Peyer's patch (tissue), 4 donors: ENCODE data around the gene PPP6R1. TPM values are rescaled to one million over a fixed set of nuclear protein-coding genes. Genes with fewer than 3 reads are reported as not detected.

Experiments
- DNase-seq, 3 donors: peaks; one replicate each; pipeline ENCODE4 v3.0.0-alpha.2; 2017 to 2019
- H3K27ac ChIP-seq, 4 donors: fragments of 200-600 bp; sonication (generic); one replicate each; pipeline ENCODE4 v1.5.1; 2016 to 2019
- H3K27me3 ChIP-seq, 2 donors: fragments of 200-600 bp; sonication (generic); one replicate each; pipeline ENCODE4 v1.5.1; 2019
- H3K36me3 ChIP-seq, 3 donors: fragments of 200-600 bp; sonication (generic); one replicate each; pipeline ENCODE4 v1.5.1; 2016 to 2019
- H3K4me1 ChIP-seq, 4 donors: fragments of 200-600 bp; sonication (generic); one replicate each; pipeline ENCODE4 v1.5.1; 2016 to 2019
- H3K4me3 ChIP-seq, 4 donors: fragments of 200-600 bp; sonication (generic); 1 replicate in 3 of 4; 2 replicates in 1 of 4; pipeline ENCODE4 v1.5.1; 2016 to 2019; ENCODE audit warnings: mild to moderate bottlenecking in 1 of 4
- H3K9me3 ChIP-seq, 4 donors: fragments of 200-600 bp; sonication (generic); one replicate each; pipeline ENCODE4 v1.5.1; 2016 to 2019; ENCODE audit warnings: mild to moderate bottlenecking in 1 of 4
- CTCF ChIP-seq, 6 experiments: fragments of 450-650 bp in 4 of 6; fragments of 200-600 bp in 2 of 6; sonication (generic) in 1 of 6; IDR thresholded peaks; one replicate each; pipeline ENCODE4 v1.5.1; 2017 to 2019; ENCODE audit warnings: antibody characterized with exemption in 6 of 6, mild to moderate bottlenecking in 3 of 6, moderate library complexity in 1 of 6
- POLR2A ChIP-seq, 2 donors: fragments of 450-650 bp; IDR thresholded peaks; one replicate each; pipeline ENCODE4 v1.5.1; 2017; ENCODE audit warnings: antibody characterized with exemption in 2 of 2, mild to moderate bottlenecking in 2 of 2, moderate library complexity in 2 of 2
- total RNA-seq, 4 donors: library from RNA; depleted of rRNA; stranded (reverse); fragments of >200 nt; gene quantifications; one replicate each; pipeline ENCODE4 v1.1.0, GENCODE V29; 2016

PPP6R1 gene
- total RNA-seq, 4 donors from 2014 or later = 71.2 to 123 (median 94.8) TPM

GRCh38 chr19:55265723-55266386 lies 7.0 kb upstream of the PPP6R1 start:
- DNase-seq = no peak
- H3K27me3 ChIP-seq = no peaks in the 10 kb centered on the region
- no peak overlapping the region for H3K27ac ChIP-seq
- no peak overlapping the region for H3K4me3 ChIP-seq
- H3K4me1 ChIP-seq = no peaks in the 10 kb centered on the region
- H3K9me3 ChIP-seq = no peaks in the 10 kb centered on the region
- H3K36me3 ChIP-seq = peaks cover 0 to 13% (median 0%) of the 10 kb centered on the region in 3 donors
- TF ChIP-seq CTCF (IDR thresholded peaks at IDR 0.05) (no peak), POLR2A (IDR thresholded peaks at IDR 0.05) (no peak)

- TF ChIP-seq CTCF (IDR thresholded peaks at IDR 0.05) (no peak), POLR2A (IDR thresholded peaks at IDR 0.05) (no peak)
- no peak overlapping the region for H3K27ac ChIP-seq
- no peaks in the 10 kb centered on the region for H3K9me3 ChIP-seq
- H3K4me1 ChIP-seq = no peaks in the 10 kb centered on the region
- no peak overlapping the region for H3K4me3 ChIP-seq
- peaks cover 0 to 13% (median 0%) of the 10 kb centered on the region in 3 donors for H3K36me3 ChIP-seq
- DNase-seq = no peak
- no peaks in the 10 kb centered on the region for H3K27me3 ChIP-seq
These were observed 6.4 kb upstream of the PPP6R1 start for GRCh38 chr19:55265173-55265572.

DNA sequence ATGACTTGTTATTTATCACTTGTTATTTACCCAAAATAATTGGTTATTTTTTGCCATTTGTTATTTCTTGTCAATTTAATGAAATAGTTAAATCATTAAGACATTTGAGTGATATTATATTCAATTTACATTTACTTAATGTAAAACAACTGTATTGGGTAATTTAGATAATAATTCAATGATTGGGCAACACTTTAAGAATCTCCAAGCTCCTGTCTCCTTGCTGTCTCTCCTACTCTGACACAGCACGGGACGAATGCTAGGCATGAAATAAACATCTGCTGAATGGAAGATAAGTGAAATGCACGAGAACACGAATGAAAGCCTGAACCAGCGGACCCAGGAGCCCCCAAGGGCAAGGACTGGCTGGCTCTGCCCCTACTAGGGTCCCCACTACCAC lies 5.7 kb upstream of the PPP6R1 start:
- no peak for DNase-seq
- H3K36me3 ChIP-seq = peaks cover 0 to 13% (median 0%) of the 10 kb centered on the region in 3 donors
- H3K27ac ChIP-seq = no peak overlapping the region
- H3K4me1 ChIP-seq = peaks cover 0 to 6% (median 5%) of the 10 kb centered on the region in 4 donors
- no peak for TF ChIP-seq CTCF (IDR thresholded peaks at IDR 0.05)
- no peak for TF ChIP-seq POLR2A (IDR thresholded peaks at IDR 0.05)
- no peaks in the 10 kb centered on the region for H3K9me3 ChIP-seq
- no peak overlapping the region for H3K4me3 ChIP-seq
- no peaks in the 10 kb centered on the region for H3K27me3 ChIP-seq

GRCh38 chr19:55262359-55262758 lies 3.5 kb upstream of the PPP6R1 start:
- no peak overlapping the region for H3K27ac ChIP-seq
- no peaks in the 10 kb centered on the region for H3K9me3 ChIP-seq
- DNase-seq = no peak
- H3K36me3 ChIP-seq = peaks cover 0 to 10% (median 0%) of the 10 kb centered on the region in 3 donors
- H3K4me3 ChIP-seq = no peak overlapping the region
- peaks cover 0 to 10% (median 5%) of the 10 kb centered on the region in 4 donors for H3K4me1 ChIP-seq
- H3K27me3 ChIP-seq = no peaks in the 10 kb centered on the region
- TF ChIP-seq POLR2A (IDR thresholded peaks at IDR 0.05) = no peak
- no peak for TF ChIP-seq CTCF (IDR thresholded peaks at IDR 0.05)

- H3K4me1 ChIP-seq = peaks cover 0 to 17% (median 5%) of the 10 kb centered on the region in 4 donors
- no peaks in the 10 kb centered on the region for H3K9me3 ChIP-seq
- H3K36me3 ChIP-seq = peaks cover 0 to 10% (median 0%) of the 10 kb centered on the region in 3 donors
- TF ChIP-seq CTCF (IDR thresholded peaks at IDR 0.05) = no peak
- no peak for TF ChIP-seq POLR2A (IDR thresholded peaks at IDR 0.05)
- H3K4me3 ChIP-seq = no peak overlapping the region
- no peak for DNase-seq
- H3K27me3 ChIP-seq = no peaks in the 10 kb centered on the region
- H3K27ac ChIP-seq = no peak overlapping the region
These were observed 2.9 kb upstream of the PPP6R1 start for GRCh38 chr19:55261671-55262126.
